Stimulated activated naive CD4-positive, alpha-beta T cell treated with Interleukin-2 at 50 U/mL for 16 hours (primary cell): ENCODE measurements around the gene NTF3.

Experiments
- DNase-seq: peaks from one replicate; lab custom pipeline; 2025; lab: John Stamatoyannopoulos, UW

NTF3 gene

GRCh38 chr12:5459051-5459782 is 27.3 kb downstream of the NTF3 start:
- no peak for DNase-seq

- DNase-seq = no peak
These were observed 28.9 kb downstream of the NTF3 start for GRCh38 chr12:5460817-5461216.

- DNase-seq = no peak
These were observed 30.1 kb downstream of the NTF3 start for GRCh38 chr12:5461966-5462365.

GRCh38 chr12:5464096-5464495 is 32.2 kb downstream of the NTF3 start:
- DNase-seq = no peak

GRCh38 chr12:5465384-5465783 is 33.5 kb downstream of the NTF3 start:
- DNase-seq = no peak

- DNase-seq = no peak
These were observed 34.6 kb downstream of the NTF3 start for GRCh38 chr12:5466521-5466960.

- no peak for DNase-seq
These were observed 36.0 kb downstream of the NTF3 start for GRCh38 chr12:5467931-5468330.

GRCh38 chr12:5470221-5470620 is 38.3 kb downstream of the NTF3 start:
- DNase-seq = no peak

GRCh38 chr12:5470703-5471102 is 38.8 kb downstream of the NTF3 start:
- no peak for DNase-seq

GRCh38 chr12:5473076-5473782 is 41.3 kb downstream of the NTF3 start:
- no peak for DNase-seq

GRCh38 chr12:5473783-5474116 is 41.8 kb downstream of the NTF3 start:
- DNase-seq = no peak

GRCh38 chr12:5476356-5476755 is 44.4 kb downstream of the NTF3 start:
- DNase-seq = no peak

GRCh38 chr12:5478081-5478706 is 46.3 kb downstream of the NTF3 start:
- DNase-seq = no peak

- no peak for DNase-seq
These were observed 47.9 kb downstream of the NTF3 start for GRCh38 chr12:5479761-5480160.

- no peak for DNase-seq
These were observed 48.5 kb downstream of the NTF3 start for GRCh38 chr12:5480218-5480937.

- no peak for DNase-seq
These were observed 49.0 kb downstream of the NTF3 start for GRCh38 chr12:5480938-5481303.

GRCh38 chr12:5481645-5482044 is 49.7 kb downstream of the NTF3 start:
- no peak for DNase-seq

GRCh38 chr12:5484426-5484825 is 52.5 kb downstream of the NTF3 start:
- no peak for DNase-seq

GRCh38 chr12:5485454-5485853 is 53.5 kb downstream of the NTF3 start:
- DNase-seq = no peak

- DNase-seq = no peak
These were observed 55.2 kb downstream of the NTF3 start for GRCh38 chr12:5487076-5487475.

- DNase-seq = no peak
These were observed 56.2 kb downstream of the NTF3 start for GRCh38 chr12:5487948-5488625.

GRCh38 chr12:5488626-5488955 is 56.7 kb downstream of the NTF3 start:
- DNase-seq = no peak
